NCI-H128 (cell line): ENCODE data around the gene RUBCNL.
"Not testable (repeated sequence)": the region's sequence is repeated elsewhere in the genome, so short reads cannot be mapped to it uniquely, and the experiment has no call there.

Source experiments
- DNase-seq: peaks from one replicate; lab custom pipeline; 2025; ENCODE audit not compliant: unreplicated experiment; lab: John Stamatoyannopoulos, UW

Gene RUBCNL, protein sequence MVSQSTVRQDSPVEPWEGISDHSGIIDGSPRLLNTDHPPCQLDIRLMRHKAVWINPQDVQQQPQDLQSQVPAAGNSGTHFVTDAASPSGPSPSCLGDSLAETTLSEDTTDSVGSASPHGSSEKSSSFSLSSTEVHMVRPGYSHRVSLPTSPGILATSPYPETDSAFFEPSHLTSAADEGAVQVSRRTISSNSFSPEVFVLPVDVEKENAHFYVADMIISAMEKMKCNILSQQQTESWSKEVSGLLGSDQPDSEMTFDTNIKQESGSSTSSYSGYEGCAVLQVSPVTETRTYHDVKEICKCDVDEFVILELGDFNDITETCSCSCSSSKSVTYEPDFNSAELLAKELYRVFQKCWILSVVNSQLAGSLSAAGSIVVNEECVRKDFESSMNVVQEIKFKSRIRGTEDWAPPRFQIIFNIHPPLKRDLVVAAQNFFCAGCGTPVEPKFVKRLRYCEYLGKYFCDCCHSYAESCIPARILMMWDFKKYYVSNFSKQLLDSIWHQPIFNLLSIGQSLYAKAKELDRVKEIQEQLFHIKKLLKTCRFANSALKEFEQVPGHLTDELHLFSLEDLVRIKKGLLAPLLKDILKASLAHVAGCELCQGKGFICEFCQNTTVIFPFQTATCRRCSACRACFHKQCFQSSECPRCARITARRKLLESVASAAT

DNA sequence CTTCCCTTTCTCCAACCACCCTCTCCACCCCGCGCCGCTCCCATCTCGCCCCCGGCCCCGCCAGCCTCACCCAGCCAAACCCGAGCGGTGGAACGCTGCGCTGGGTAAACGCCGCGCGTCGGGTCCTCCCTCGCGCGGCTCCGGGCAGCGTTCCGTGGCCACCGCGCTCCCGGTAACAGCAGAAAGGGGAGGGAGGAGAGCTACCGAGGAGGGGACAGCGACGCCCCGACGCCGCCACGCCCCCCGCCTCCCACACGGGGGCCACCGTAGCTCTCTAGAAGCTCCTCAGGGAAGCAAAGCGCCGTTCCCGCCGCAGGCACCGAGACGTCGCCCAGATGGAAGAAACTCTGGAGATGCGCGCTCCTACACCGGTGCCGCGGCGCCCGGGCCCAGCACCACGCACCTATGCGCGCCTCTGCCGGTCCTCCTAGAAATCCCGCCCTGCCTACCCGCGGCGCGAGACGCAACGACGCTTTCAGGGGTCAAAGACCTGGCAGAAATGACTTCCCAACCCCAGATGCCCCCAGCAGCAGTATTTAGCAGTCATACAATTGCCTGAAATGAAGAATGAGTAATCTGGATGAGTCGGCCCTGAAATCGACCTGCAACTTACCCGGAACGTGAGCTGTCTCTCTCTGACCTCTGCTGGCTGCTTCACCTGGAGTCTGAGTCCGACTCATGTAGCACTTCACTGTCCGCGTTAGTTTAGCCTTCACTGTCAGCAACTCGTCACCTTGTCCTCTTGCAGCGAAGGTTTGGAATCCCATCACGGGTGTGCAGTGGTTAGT is at the start of gene RUBCNL:
Gene RUBCNL, minus strand, starts transcription at position 189 of the 788 bp plus-strand sequence. CDS start 14,777 bp downstream, outside the sequence.
- DNase-seq: no peak

- not testable (repeated sequence) for DNase-seq
Measured at GRCh38 chr13:46429558-46429957, 42.5 kb upstream of the RUBCNL start.

- DNase-seq: no peak
Measured at GRCh38 chr13:46405457-46405856, 18.4 kb upstream of the RUBCNL start.

DNA sequence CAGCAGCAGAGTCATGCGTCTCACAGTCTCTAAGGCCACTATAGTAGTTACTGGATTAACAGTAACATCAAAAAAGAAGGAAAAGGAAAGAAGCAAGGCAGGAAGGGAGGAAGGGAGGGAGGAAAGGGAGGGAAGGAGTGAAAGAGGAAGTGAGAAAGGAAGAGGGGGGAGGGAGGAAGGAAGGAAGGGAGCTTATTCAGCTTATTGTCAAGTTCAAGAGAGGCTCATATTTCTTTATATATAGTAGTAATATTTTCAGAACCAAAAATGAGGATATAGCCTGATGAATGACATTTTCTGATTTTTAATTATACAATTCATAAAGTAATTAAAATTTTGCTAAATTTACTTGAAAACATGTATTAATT is 17.7 kb upstream of the RUBCNL start:
- DNase-seq: no peak

- DNase-seq: no peak
Measured at GRCh38 chr13:46403851-46404732, 17.0 kb upstream of the RUBCNL start.

DNA sequence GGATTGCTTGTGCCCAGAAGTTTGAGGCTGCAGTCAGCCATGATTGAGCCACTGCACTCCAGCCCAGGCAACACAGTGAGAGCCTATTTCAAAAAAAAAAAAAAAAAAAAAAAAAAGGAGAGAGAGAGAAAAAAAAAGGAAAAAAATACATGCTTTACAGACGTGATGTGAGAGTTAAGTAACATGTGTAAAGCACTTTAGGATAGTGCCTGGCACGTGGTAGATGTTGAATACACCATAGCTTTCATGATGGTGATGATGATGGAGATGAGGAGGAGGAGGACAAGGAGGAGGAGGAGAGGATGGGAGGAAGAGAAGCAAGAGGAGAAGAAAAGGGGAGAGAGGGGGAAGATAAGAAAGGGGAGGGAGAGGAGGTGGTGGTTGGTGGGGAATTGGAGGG is 15.1 kb upstream of the RUBCNL start:
- no peak for DNase-seq

DNA sequence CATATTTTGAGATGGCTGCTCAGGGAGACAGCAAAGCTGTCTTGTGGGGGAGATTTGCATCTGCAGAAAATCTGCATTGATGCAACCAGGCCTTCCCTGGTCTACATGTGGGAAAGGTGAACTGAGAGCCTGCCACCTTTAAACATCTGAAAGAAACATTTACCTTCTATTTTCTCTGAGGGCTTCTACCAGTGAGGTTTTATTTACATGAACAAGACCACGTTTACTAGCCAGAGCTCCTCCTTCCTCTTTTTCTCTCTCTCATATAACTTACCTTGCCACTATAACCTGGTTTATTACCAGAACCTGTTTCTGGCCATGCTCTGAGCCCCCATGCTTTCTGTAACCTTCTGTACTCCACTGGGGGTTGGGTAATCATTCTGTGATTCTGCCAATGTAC is 14.4 kb upstream of the RUBCNL start:
- no peak for DNase-seq

- no peak for DNase-seq
Measured at GRCh38 chr13:46396341-46396740, 9.3 kb upstream of the RUBCNL start.

DNA sequence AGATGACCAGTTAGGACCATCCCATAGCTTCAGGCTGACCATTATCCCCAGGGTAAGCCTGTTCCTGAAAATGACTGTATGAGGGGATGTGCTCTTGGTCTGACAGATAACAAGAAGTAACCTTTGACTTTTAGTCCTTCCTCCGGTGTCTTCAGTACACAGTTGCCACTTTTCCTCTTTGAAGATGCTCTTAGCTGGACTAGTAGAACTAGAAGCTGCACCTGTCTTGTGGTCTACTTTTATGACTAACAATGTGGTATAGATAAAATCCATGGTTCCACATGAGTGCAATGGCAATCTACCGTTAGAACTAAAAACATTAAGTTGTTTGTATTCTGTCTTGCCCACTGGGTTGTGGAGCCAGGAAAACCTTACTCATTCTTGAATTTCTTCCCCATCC is 5.9 kb upstream of the RUBCNL start:
- DNase-seq: no peak

GRCh38 chr13:46389457-46390451 is 2.7 kb upstream of the RUBCNL start:
- no peak for DNase-seq

GRCh38 chr13:46388846-46389245 is 1.8 kb upstream of the RUBCNL start:
- no peak for DNase-seq

GRCh38 chr13:46388308-46388707 is 1.3 kb upstream of the RUBCNL start:
- DNase-seq: no peak

- DNase-seq: no peak
Measured at GRCh38 chr13:46386392-46387063, 524 bp downstream of the RUBCNL start.

DNA sequence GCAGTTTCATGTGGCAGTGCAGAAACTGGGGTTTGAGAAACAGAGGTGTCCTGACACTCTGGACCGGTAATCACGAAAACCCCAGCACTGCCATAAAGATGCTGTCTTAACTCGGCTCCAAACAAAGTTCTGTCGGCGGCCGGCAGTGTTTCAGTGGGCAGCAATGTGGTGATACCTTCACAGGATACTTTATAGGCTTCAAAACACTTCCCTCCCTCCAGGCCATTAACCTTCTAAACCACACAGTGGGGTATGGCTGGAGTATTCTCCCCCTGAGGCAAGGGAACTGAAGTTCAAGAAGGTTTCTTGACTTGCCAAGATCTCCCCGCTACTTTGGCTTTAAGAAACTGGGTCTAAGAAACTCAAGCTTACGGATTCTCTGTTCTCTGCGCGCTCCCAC is 1.1 kb downstream of the RUBCNL start:
- DNase-seq: no peak

- no peak for DNase-seq
Measured at GRCh38 chr13:46383383-46383782, 3.7 kb downstream of the RUBCNL start.

DNA sequence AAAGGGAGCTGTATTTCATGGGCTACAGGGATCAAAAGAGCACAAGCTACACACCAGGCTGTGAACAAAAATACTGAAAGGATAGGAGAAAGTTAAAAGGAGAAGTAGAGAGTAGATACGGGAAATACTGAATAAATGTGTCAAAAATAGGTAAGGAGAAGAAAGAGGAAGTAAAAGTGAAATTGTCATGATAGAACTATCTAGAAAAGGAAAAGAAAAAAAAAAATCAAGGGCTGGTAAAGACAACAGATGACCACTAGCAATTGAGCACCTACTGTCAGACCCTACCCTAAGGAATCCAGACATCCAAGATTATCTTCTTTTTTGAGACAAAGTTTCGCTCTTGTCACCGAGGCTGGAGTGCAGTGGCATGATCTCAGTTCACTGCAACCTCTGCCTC is 4.8 kb downstream of the RUBCNL start:
- no peak for DNase-seq

DNA sequence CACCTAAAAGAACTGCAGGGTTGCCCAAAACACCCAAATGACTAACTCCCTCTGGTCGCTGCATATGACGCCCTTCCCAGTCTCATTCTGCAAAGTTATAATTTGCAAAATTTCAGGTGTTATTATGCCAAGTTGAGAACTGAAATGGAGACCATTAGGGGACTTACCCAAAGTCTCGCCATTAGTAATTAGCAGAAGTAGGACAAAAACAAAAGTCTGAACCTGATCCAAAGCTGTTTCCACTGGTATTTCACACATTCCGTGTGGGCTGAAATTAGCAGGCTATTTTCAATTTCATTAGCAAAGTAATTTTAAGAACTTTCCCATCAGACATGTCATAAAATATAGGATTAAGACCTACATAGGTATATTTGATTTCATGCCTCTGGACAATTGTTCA is 6.8 kb downstream of the RUBCNL start:
- DNase-seq: no peak

- no peak for DNase-seq
Measured at GRCh38 chr13:46379611-46380010, 7.4 kb downstream of the RUBCNL start.

GRCh38 chr13:46378411-46378810 is 8.6 kb downstream of the RUBCNL start:
- no peak for DNase-seq
